Hindlimb muscle (tissue), 1 donor: ENCODE measurements around the gene RAMP1. TPM values are rescaled to one million over a fixed set of nuclear protein-coding genes. Genes with fewer than 3 reads are reported as not detected.

ENCODE experiments used
- DNase-seq: peaks from one replicate; pipeline ENCODE4 v3.0.0-alpha.2; 2013
- polyA plus RNA-seq: library from polyadenylated mRNA; unstranded; fragments of 120-200 nt; gene quantifications from one replicate; pipeline ENCODE4 v1.2.1, GENCODE V29; 2013; ENCODE audit not compliant: insufficient read length

RAMP1 gene
- polyA plus RNA-seq, 1 donor: 55.1 TPM

DNA sequence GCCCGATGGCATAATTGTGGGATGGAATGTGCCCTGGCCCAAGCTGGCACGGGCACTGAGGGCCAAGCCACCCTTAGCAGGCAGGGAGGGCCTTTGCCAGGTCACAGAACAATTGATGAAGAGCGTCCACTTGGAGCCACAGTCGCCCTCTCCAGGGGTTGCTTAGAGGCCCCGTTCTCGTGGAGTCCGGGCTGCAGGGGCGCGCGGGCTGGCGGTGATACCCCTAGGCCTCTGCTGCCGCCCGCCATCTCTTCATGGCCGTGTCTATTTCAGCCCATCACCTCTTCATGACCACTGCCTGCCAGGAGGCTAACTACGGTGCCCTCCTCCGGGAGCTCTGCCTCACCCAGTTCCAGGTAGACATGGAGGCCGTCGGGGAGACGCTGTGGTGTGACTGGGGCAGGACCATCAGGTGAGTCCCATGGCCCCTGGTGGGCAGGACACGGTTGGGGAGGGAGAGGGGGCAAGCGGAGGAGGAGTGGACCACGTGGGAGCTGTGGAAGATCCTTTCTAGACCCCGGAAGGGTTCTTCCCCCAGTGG lies 17.6 kb downstream of the RAMP1 start:
- no peak for DNase-seq

GRCh38 chr2:237877576-237878307 lies 18.3 kb downstream of the RAMP1 start:
- DNase-seq: no peak

GRCh38 chr2:237878321-237879057 lies 19.1 kb downstream of the RAMP1 start:
- DNase-seq: no peak

DNA sequence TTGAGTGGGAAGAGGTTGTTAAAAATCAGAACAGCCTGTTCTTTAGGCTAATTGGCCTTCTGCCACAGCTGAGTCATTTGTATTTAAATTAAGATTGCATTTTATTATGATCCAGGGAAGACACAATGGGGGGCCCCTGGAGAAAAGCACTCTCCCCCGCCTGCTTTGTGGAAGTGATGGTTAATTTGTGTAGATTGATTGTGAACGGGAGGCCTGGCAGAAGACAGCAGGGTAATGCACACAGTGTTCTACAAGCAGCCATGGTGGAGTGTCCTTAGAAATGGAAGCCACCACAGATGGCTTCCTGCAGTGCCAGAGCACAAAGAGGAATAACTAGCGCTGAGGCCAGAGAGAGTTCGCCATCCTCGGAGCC lies 19.6 kb downstream of the RAMP1 start:
- DNase-seq: no peak

DNA sequence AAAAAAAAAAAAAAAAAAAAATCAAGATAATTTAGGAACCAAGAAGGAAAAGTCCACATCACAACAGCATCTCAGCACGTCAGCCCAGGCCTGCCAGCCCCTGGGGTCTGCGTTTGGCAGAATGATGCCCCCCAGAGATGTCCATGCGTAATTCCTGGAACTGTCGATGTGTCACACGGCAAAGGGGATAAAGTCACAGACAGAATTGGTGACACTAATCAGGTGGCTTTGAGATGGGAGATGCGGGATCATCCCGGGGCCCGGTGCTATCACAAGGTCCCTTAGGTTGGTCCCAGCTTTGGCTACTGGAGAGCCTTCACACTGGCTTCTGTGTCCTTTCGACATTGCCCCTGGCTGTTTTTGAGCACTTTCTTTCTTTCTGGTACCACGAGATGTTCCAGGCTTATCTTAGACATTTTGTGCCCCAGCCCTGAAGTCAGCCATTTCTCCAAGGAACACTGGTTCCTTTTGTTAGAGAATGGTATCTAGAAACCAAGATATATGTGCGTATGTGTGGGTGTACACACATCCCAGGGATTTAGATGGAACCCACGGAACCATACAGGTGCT lies 20.7 kb downstream of the RAMP1 start:
- no peak for DNase-seq

DNA sequence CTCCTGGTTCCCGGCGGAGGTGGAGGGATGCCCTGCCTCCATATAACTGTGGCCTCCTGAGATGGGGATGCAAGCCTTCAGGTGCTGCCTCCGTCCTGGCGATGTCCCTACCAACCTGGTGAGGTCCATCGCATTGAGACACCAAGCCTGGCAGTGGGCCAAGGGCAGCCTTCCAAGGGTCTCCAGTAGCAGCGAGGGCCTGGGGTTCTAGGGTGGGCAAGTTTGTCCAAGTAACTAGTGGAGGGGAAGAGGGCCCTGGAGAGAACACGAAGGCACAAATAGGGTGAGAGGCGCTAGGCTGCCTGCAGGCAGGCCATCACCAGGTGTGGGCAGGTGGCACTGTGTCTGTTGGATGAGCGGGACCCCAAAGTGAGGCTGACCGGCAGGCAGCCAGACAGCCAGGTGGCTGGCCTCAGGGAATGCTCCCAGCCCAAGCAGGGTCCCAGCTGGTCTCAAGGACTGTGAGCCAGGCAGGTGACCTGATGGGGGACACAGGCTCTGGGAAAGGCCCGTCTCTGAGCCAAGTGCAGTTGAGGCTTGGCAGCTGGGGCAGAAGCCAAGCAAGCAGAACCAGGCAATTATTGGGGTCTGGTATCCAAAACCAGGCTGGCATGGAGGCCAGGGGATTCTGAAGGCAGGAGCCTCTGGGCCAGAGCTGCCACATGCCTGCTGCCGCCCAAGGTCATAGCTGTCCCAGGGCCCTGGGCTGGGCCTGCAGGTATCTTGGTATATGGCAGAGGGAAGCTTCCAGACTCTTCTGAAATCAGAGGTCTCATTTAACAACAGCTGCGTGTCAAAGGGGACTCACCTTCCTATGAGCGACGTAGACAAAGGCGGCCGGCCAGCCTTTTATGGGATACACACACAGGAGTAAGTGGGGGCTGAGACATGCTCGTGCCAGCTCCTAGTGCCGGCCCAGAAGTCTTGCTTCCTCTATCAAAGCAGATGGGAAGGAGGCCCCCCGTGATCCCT lies 23.4 kb downstream of the RAMP1 start:
- DNase-seq: no peak

GRCh38 chr2:237883951-237884446 lies 24.6 kb downstream of the RAMP1 start:
- no peak for DNase-seq

- no peak for DNase-seq
Measured at GRCh38 chr2:237884681-237885080, 25.3 kb downstream of the RAMP1 start.

GRCh38 chr2:237885111-237885930 lies 25.9 kb downstream of the RAMP1 start:
- no peak for DNase-seq

GRCh38 chr2:237885931-237886684 lies 26.7 kb downstream of the RAMP1 start:
- DNase-seq: no peak

DNA sequence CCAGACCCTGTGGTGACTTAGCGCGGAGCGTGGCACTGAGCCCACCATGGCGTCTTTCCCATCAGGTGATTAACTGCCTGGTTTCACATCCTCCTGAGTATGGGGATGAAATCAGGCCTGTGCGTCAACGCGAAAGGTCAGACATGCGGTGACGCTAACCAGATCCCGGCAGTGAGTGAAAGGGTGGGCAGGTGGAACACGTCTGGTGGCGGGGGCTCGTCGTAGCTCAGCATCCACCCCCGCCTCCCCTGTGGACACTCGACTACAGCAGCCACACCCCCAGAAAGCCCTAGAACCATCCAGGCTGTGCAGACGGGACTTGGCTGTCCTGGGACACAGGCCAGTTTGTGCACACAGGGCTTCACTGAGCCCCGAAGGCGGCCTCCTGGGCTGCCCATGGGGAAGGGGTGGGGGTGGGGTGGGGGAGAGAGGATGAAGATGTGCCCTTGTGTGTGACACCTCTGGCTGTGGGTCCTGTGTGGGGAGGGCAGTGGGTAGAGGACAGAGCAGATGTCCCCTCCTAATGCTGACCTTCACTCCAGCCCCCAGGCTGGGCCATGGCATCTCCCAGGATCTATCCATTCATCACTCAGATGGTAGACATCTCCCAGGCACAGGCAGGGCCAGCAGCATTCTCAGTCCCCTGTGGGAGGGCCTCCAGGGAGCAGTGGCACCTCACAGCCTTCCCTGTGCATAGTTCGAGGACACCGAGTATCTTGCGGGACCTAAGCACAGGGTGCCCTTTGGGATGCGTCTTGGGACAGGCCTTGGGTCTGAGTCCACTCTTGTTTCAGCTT lies 27.5 kb downstream of the RAMP1 start:
- DNase-seq: no peak

DNA sequence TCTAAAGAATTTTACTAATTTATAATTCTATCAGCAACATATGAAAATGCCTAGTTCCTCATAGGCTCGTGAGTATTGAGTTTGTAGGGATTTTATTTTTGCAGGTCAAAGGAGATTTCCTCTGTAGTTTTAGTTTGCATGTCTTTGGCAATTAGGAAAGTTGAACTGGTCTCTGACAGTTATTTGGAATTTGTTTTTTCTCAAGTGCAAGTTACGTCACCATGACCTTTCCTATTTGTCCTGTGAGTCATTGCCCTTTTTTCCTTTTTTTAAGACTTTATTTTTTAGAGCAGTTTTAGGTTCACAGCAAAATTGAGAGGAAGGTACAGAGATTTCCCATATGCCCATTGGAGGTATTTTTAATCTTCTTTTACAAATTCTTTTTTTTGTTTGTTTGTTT lies 29.0 kb downstream of the RAMP1 start:
- DNase-seq: no peak

- no peak for DNase-seq
Measured at GRCh38 chr2:237889016-237889415, 29.6 kb downstream of the RAMP1 start.

DNA sequence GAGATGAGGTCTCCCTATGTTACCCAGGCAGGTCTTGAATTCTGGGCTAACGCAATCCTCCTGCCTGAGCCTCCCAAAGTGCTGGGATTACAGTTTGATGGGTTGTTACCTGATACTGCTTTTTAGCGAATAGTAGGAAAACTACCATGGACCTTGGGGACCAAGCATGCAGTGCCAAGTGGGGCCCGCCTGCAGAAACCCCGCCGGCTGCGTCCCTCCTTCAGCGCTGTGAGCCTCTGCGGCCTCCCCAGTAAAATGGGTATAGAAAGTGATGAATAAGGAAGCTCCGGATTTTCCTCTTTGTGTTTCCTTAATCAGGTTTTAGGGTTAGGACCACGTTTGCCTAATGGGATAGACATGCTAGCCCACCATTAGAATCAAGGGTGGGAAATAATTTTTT lies 30.4 kb downstream of the RAMP1 start:
- no peak for DNase-seq

- no peak for DNase-seq
Measured at GRCh38 chr2:237892478-237892877, 33.1 kb downstream of the RAMP1 start.

- DNase-seq: no peak
Measured at GRCh38 chr2:237892984-237893595, 33.7 kb downstream of the RAMP1 start.

DNA sequence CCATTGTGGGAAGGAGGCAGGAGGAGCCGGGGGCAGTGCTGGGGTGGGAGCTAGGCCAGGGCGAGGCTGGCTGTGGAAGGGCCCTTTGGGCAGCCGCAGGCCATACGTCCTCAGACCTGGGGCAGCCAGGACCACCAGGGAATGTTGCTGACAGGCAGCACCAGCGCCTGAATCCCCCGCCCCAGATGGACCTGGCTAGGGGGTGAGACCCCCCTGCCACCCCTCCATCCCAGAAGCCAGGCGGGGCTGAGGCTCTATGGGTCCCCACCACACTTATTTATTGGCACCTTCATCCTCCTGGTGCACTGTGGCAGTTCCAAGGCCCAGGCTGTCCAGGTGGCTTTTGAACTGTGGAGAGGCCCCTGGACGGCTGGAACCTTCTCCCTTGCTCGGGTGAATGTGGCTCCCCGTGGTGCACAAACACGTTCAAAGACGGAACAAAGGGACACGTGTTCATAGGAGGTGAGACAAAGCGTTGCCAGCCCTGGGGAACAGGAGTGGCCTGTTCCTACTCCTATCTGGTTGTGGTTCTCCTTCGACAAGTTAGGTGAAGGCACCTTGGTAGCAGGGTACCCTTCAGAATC lies 35.1 kb downstream of the RAMP1 start:
- DNase-seq: no peak

- DNase-seq: no peak
Measured at GRCh38 chr2:237894986-237895543, 35.6 kb downstream of the RAMP1 start.
